AG20443 (cell line): Measurements from ENCODE around the gene IPO13.

Experiments
- DNase-seq: peaks from one replicate; pipeline ENCODE4 v3.0.0; 2012; ENCODE audit warnings: low spot score, mixed read lengths

The IPO13 gene

GRCh38 chr1:43990271-43991199, 43.8 kb downstream of the IPO13 start:
- no peak for DNase-seq

- DNase-seq, result no peak
Observed at GRCh38 chr1:43991200-43991475, 44.4 kb downstream of the IPO13 start.

GRCh38 chr1:43991476-43992231, 44.9 kb downstream of the IPO13 start, which contains the start of gene CCDC24:
Gene CCDC24 (plus strand): TSS chr1:43991599. CDS start chr1:43991879, 280 bp downstream.
- DNase-seq, result peak; percentile 95

GRCh38 chr1:43992232-43992995, 45.7 kb downstream of the IPO13 start:
- no peak for DNase-seq

GRCh38 chr1:43993206-43993914, 46.6 kb downstream of the IPO13 start:
- DNase-seq, result no peak

- no peak for DNase-seq
Observed at GRCh38 chr1:43994071-43994470, 47.3 kb downstream of the IPO13 start.

- peak; percentile 55 for DNase-seq
Observed at GRCh38 chr1:43994794-43995790, 48.3 kb downstream of the IPO13 start.

- no peak for DNase-seq
Observed at GRCh38 chr1:43995984-43996732, 49.4 kb downstream of the IPO13 start.

- DNase-seq, result no peak
Observed at GRCh38 chr1:43996733-43997115, 50.0 kb downstream of the IPO13 start.

- no peak for DNase-seq
Observed at GRCh38 chr1:43997295-43997999, 50.7 kb downstream of the IPO13 start.

GRCh38 chr1:43998000-43998378, 51.2 kb downstream of the IPO13 start:
- no peak for DNase-seq

GRCh38 chr1:43999455-43999854, 52.7 kb downstream of the IPO13 start:
- no peak for DNase-seq

- DNase-seq, result no peak
Observed at GRCh38 chr1:44000122-44000665, 53.4 kb downstream of the IPO13 start.

GRCh38 chr1:44002165-44002564, 55.4 kb downstream of the IPO13 start:
- DNase-seq, result no peak

- no peak for DNase-seq
Observed at GRCh38 chr1:44002606-44003157, 55.9 kb downstream of the IPO13 start.

- DNase-seq, result no peak
Observed at GRCh38 chr1:44008259-44008658, 61.5 kb downstream of the IPO13 start.

- no peak for DNase-seq
Observed at GRCh38 chr1:44010935-44011471, 64.3 kb downstream of the IPO13 start.

GRCh38 chr1:44012404-44012803, 65.7 kb downstream of the IPO13 start:
- DNase-seq, result no peak
